GM12872 (cell line): ENCODE results near the gene SLC25A38.
A peak's percentile ranks its signal among the peaks of the same experiment; 100 is the strongest.

Experiments used
- CTCF ChIP-seq: IDR thresholded peaks from 3 replicates; pipeline ENCODE4 v1.5.1; 2011; ENCODE audit warnings: low read depth, mild to moderate bottlenecking, low read length, moderate library complexity; ENCODE audit not compliant: insufficient read depth

SLC25A38 gene

GRCh38 chr3:39383045-39383880 lies at the start of gene SLC25A38:
Gene SLC25A38 (plus strand): TSS chr3:39383370. CDS start chr3:39383725, 355 bp downstream.
- TF ChIP-seq CTCF = peak; percentile 47

- TF ChIP-seq CTCF = no peak
Observed at GRCh38 chr3:39333607-39334006, 49.6 kb upstream of the SLC25A38 start.

- no peak for TF ChIP-seq CTCF
Observed at GRCh38 chr3:39334205-39334604, 49.0 kb upstream of the SLC25A38 start.

GRCh38 chr3:39338201-39338600 lies 45.0 kb upstream of the SLC25A38 start:
- TF ChIP-seq CTCF = no peak

- TF ChIP-seq CTCF = no peak
Observed at GRCh38 chr3:39339086-39339485, 44.1 kb upstream of the SLC25A38 start.

GRCh38 chr3:39343076-39343717 lies 40.0 kb upstream of the SLC25A38 start:
- TF ChIP-seq CTCF = no peak

- no peak for TF ChIP-seq CTCF
Observed at GRCh38 chr3:39343760-39344159, 39.4 kb upstream of the SLC25A38 start.
